ENCODE results near the gene NAP1L4. TPM values are rescaled to one million over a fixed set of nuclear protein-coding genes. Genes with fewer than 3 reads are reported as not detected.

NAP1L4 gene
- total RNA-seq, 1 donor from 2014 or later: 148 TPM

DNA sequence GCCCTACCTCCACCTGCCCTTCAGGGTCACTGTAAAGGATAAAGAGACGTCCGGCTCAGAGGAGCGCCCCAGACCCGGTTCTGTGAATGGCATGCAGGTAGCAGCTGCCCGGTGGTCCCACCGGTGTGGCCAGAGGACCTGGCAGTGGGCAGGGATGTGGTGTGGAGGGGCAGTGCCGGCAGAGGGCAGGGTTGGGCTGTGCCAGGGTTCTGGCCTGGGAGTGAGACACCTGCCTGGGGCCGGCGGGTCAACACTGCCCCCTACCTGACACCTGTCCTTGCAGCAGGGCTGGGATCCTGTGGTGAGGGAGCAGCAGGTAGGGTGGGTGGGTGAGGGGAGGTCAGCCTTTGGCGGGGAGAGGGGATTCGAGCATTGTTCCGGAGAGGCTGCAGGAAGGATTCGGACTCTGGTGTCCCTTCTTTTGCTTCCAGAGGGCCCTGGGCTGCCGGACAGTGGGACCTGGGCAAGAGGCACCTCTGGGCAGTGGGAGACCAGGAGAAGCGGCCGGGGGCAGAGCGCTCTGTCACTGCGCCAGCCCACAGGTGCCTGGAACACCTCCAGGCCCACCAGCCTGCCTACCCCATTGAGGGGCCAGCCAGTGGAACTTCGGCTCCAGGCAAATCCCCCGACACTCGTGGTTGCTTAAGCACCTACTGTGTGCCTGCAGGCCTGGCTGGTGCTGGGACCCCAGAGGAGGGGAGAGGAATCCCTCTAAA lies 61.3 kb downstream of the NAP1L4 start:
- DNase-seq (ENCODE audit: extremely low spot score, unreplicated experiment): no peak
- no peaks in the 10 kb centered on the region for H3K9me3 Mint-ChIP-seq (ENCODE audit: unreplicated experiment)

GRCh38 chr11:2929950-2930703 lies 62.0 kb downstream of the NAP1L4 start:
- Mint-ChIP-seq H3K9me3 (ENCODE audit: unreplicated experiment) (no peaks in the 10 kb centered on the region), H3K4me3 (ENCODE audit: unreplicated experiment) (peak overlapping the region; percentile 75), H3K27me3 (ENCODE audit: unreplicated experiment) (no peaks in the 10 kb centered on the region), H3K36me3 (ENCODE audit: unreplicated experiment) (no peaks in the 10 kb centered on the region), H3K27ac (ENCODE audit: unreplicated experiment) (peak overlapping the region; percentile 98), H3K4me1 (ENCODE audit: unreplicated experiment) (peaks cover 61% of the 10 kb centered on the region)
- TF ChIP-seq, protein P1, sequence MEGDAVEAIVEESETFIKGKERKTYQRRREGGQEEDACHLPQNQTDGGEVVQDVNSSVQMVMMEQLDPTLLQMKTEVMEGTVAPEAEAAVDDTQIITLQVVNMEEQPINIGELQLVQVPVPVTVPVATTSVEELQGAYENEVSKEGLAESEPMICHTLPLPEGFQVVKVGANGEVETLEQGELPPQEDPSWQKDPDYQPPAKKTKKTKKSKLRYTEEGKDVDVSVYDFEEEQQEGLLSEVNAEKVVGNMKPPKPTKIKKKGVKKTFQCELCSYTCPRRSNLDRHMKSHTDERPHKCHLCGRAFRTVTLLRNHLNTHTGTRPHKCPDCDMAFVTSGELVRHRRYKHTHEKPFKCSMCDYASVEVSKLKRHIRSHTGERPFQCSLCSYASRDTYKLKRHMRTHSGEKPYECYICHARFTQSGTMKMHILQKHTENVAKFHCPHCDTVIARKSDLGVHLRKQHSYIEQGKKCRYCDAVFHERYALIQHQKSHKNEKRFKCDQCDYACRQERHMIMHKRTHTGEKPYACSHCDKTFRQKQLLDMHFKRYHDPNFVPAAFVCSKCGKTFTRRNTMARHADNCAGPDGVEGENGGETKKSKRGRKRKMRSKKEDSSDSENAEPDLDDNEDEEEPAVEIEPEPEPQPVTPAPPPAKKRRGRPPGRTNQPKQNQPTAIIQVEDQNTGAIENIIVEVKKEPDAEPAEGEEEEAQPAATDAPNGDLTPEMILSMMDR (IDR thresholded peaks at IDR 0.05): no peak
- DNase-seq (ENCODE audit: extremely low spot score, unreplicated experiment): no peak

More for the DNA sequence above, 61.3 kb downstream of the NAP1L4 start:
- no peaks in the 10 kb centered on the region for H3K36me3 Mint-ChIP-seq (ENCODE audit: unreplicated experiment)
- no peaks in the 10 kb centered on the region for H3K27me3 Mint-ChIP-seq (ENCODE audit: unreplicated experiment)
- TF ChIP-seq, protein P1 (IDR thresholded peaks at IDR 0.05): peak; percentile 71
- H3K4me1 Mint-ChIP-seq (ENCODE audit: unreplicated experiment): peaks cover 56% of the 10 kb centered on the region
- H3K4me3 Mint-ChIP-seq (ENCODE audit: unreplicated experiment): peak overlapping the region; percentile 75
- H3K27ac Mint-ChIP-seq (ENCODE audit: unreplicated experiment): peak overlapping the region; percentile 98

- no peaks in the 10 kb centered on the region for H3K9me3 Mint-ChIP-seq (ENCODE audit: unreplicated experiment)
- H3K4me1 Mint-ChIP-seq (ENCODE audit: unreplicated experiment): peaks cover 66% of the 10 kb centered on the region
- no peaks in the 10 kb centered on the region for H3K27me3 Mint-ChIP-seq (ENCODE audit: unreplicated experiment)
- TF ChIP-seq, protein P1 (IDR thresholded peaks at IDR 0.05): no peak
- peak overlapping the region; percentile 98 for H3K27ac Mint-ChIP-seq (ENCODE audit: unreplicated experiment)
- peak overlapping the region; percentile 75 for H3K4me3 Mint-ChIP-seq (ENCODE audit: unreplicated experiment)
- H3K36me3 Mint-ChIP-seq (ENCODE audit: unreplicated experiment): no peaks in the 10 kb centered on the region
- DNase-seq (ENCODE audit: extremely low spot score, unreplicated experiment): peak; percentile 92
Observed at GRCh38 chr11:2929531-2929949, 62.6 kb downstream of the NAP1L4 start.

GRCh38 chr11:2928605-2929530 lies 63.3 kb downstream of the NAP1L4 start, which contains the start of gene PHLDA2:
PHLDA2 (minus strand) TSS chr11:2929420; CDS start chr11:2929364, 56 bp downstream.
- H3K27ac Mint-ChIP-seq (ENCODE audit: unreplicated experiment): peak within 1 kb of the TSS; percentile 98
- DNase-seq (ENCODE audit: extremely low spot score, unreplicated experiment): no peak
- H3K9me3 Mint-ChIP-seq (ENCODE audit: unreplicated experiment): no peaks in the 10 kb centered on the region
- TF ChIP-seq, protein P1 (IDR thresholded peaks at IDR 0.05): no peak
- peak within 1 kb of the TSS; percentile 90 for H3K4me3 Mint-ChIP-seq (ENCODE audit: unreplicated experiment)
- H3K36me3 Mint-ChIP-seq (ENCODE audit: unreplicated experiment): no peaks in the 10 kb centered on the region
- H3K4me1 Mint-ChIP-seq (ENCODE audit: unreplicated experiment): peaks cover 71% of the 10 kb centered on the region
- no peaks in the 10 kb centered on the region for H3K27me3 Mint-ChIP-seq (ENCODE audit: unreplicated experiment)
